ENCODE measurements around the gene ZNF417. TPM values are rescaled to one million over a fixed set of nuclear protein-coding genes. Genes with fewer than 3 reads are reported as not detected.
A peak's percentile ranks its signal among the peaks of the same experiment; 100 is the strongest.

ZNF417 gene
- polyA plus RNA-seq, 1 donor (not counting 4 experiments of a cell fraction or from before 2014, with no cell fraction given) = 5.8 TPM

DNA sequence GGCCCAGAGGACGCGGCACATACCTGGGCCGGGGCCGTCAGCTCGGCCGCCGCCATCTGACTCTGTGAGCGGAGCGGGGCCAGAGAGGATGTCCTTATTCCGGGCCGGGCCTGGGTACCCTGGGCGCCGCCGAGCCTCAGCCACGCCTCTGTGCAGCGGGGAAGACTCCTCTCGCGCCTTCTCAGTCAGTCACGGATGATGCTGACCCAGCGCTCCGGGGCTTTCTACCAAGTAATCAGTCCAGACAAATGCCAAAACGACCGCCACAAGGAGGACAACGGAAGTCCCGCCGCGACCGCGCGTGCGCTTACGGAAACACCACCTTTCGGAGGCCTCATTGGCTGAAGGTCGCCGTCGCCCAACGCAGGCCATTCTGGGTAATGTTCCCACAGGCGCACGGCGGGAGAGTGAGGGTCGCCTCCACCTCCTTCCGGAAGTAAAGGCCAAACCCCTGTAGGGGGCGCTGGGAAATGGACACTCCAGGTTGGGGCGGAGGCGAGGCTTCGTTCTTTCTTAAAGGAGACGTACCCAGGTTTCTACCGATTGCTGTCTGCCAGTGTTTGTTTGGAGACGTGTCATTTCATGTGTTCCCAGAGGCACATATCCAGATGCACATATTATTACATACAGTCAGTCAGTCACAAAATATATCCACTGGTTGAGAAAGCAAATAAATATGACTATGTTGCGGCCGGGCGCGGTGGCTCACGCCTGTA lies 31.2 kb upstream of the ZNF417 start, which contains the start of gene ZNF256:
Gene ZNF256, minus strand, starts transcription at position 288 of the 716 bp plus-strand sequence. Its CDS starts 232 bp downstream, at position 56.
- peaks cover 5 to 16% of the 10 kb centered on the region in 2 experiments for H3K36me3 ChIP-seq (ENCODE audit: control insufficient read depth in 2 of 2, extremely low read depth in 1 of 2, insufficient read depth in 2 of 2, low read length in 2 of 2)
- peak within 1 kb of the TSS; percentile 89 for H3K4me2 ChIP-seq (ENCODE audit: control insufficient read depth, extremely low read depth, insufficient read depth, low read depth, low read length)
- FAIRE-seq (peak; percentile 91), DNase-seq (ENCODE audit: low read depth, low spot score) (peak; percentile 82)
- TF ChIP-seq EZH2 (IDR thresholded peaks at IDR 0.05; ENCODE audit: low read length) = no peak
- TF ChIP-seq, protein P1, sequence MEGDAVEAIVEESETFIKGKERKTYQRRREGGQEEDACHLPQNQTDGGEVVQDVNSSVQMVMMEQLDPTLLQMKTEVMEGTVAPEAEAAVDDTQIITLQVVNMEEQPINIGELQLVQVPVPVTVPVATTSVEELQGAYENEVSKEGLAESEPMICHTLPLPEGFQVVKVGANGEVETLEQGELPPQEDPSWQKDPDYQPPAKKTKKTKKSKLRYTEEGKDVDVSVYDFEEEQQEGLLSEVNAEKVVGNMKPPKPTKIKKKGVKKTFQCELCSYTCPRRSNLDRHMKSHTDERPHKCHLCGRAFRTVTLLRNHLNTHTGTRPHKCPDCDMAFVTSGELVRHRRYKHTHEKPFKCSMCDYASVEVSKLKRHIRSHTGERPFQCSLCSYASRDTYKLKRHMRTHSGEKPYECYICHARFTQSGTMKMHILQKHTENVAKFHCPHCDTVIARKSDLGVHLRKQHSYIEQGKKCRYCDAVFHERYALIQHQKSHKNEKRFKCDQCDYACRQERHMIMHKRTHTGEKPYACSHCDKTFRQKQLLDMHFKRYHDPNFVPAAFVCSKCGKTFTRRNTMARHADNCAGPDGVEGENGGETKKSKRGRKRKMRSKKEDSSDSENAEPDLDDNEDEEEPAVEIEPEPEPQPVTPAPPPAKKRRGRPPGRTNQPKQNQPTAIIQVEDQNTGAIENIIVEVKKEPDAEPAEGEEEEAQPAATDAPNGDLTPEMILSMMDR (optimal IDR thresholded peaks at IDR 0.05 in 1 of 3, IDR thresholded peaks at IDR 0.05 in 1 of 3, conservative IDR thresholded peaks at IDR 0.05 in 1 of 3; ENCODE audit: extremely low read depth in 1 of 3, insufficient read depth in 2 of 3, low read length in 3 of 3) = peak; percentile 56 to 71 (median 68)
- H2AFZ ChIP-seq (ENCODE audit: control insufficient read depth, low read length) = peak within 1 kb of the TSS; percentile 84
- H3K4me3 ChIP-seq (ENCODE audit: control insufficient read depth in 2 of 3, extremely low read depth in 1 of 3, insufficient read depth in 2 of 3, low read depth in 1 of 3, low read length in 3 of 3) = peak within 1 kb of the TSS; percentile 82 to 90 (median 87)
- no peaks in the 10 kb centered on the region for H4K20me1 ChIP-seq (ENCODE audit: control insufficient read depth, extremely low read depth, insufficient read depth, low read length)
- H3K79me2 ChIP-seq (ENCODE audit: control insufficient read depth, insufficient read depth, low read length) = peaks cover 45% of the 10 kb centered on the region
- dilution Hi-C loops (cut with MboI; ENCODE audit: extremely low pct_ligation_motif_present, low sequenced_read_pairs) = no loop called here
- H3K27me3 ChIP-seq (ENCODE audit: control insufficient read depth, extremely low read depth, insufficient read depth, low read length) = no peaks in the 10 kb centered on the region
- peaks cover 10% of the 10 kb centered on the region for H3K4me1 ChIP-seq (ENCODE audit: control insufficient read depth, extremely low read depth, insufficient read depth, low read length)
- peaks cover 2% of the 10 kb centered on the region for H3K9me3 ChIP-seq (ENCODE audit: control insufficient read depth, low read depth, low read length)
- H3K9me1 ChIP-seq (ENCODE audit: control insufficient read depth, extremely low read depth, insufficient read depth, low read length) = no peaks in the 10 kb centered on the region
- H3K27ac ChIP-seq (ENCODE audit: control insufficient read depth, insufficient read depth, low read length) = peak within 1 kb of the TSS; percentile 66
- peak within 1 kb of the TSS; percentile 86 for H3K9ac ChIP-seq (ENCODE audit: control insufficient read depth, extremely low read depth, insufficient read depth, low read length)

DNA sequence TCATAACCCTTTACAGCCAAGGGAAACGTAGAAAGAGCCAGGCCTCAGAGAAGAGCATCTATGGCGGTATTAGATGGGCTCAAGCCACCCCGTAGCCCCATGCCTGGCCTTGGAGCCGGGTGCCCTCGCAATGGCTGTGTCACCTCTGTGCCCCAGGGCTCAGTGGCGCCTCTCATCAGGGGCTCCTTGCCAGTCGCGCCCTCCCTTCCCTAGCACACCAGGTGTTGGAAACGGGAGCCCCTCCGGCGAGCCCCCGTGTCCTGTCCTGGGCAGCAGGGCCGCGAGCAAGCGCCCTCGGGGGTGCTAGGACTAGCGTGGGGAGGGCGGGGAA lies 30.7 kb upstream of the ZNF417 start:
- peak overlapping the region; percentile 82 to 90 (median 87) for H3K4me3 ChIP-seq (ENCODE audit: control insufficient read depth in 2 of 3, extremely low read depth in 1 of 3, insufficient read depth in 2 of 3, low read depth in 1 of 3, low read length in 3 of 3)
- peaks cover 5% of the 10 kb centered on the region for H3K9me3 ChIP-seq (ENCODE audit: control insufficient read depth, low read depth, low read length)
- H2AFZ ChIP-seq (ENCODE audit: control insufficient read depth, low read length) = peak overlapping the region; percentile 84
- peak overlapping the region; percentile 89 for H3K4me2 ChIP-seq (ENCODE audit: control insufficient read depth, extremely low read depth, insufficient read depth, low read depth, low read length)
- H4K20me1 ChIP-seq (ENCODE audit: control insufficient read depth, extremely low read depth, insufficient read depth, low read length) = no peaks in the 10 kb centered on the region
- peaks cover 9 to 21% of the 10 kb centered on the region in 2 experiments for H3K36me3 ChIP-seq (ENCODE audit: control insufficient read depth in 2 of 2, extremely low read depth in 1 of 2, insufficient read depth in 2 of 2, low read length in 2 of 2)
- H3K27ac ChIP-seq (ENCODE audit: control insufficient read depth, insufficient read depth, low read length) = peak overlapping the region; percentile 66
- FAIRE-seq (no peak), DNase-seq (ENCODE audit: low read depth, low spot score) (no peak)
- H3K9me1 ChIP-seq (ENCODE audit: control insufficient read depth, extremely low read depth, insufficient read depth, low read length) = no peaks in the 10 kb centered on the region
- peaks cover 45% of the 10 kb centered on the region for H3K79me2 ChIP-seq (ENCODE audit: control insufficient read depth, insufficient read depth, low read length)
- peak overlapping the region; percentile 86 for H3K9ac ChIP-seq (ENCODE audit: control insufficient read depth, extremely low read depth, insufficient read depth, low read length)
- TF ChIP-seq, protein P1 (optimal IDR thresholded peaks at IDR 0.05 in 1 of 3, IDR thresholded peaks at IDR 0.05 in 1 of 3, conservative IDR thresholded peaks at IDR 0.05 in 1 of 3; ENCODE audit: extremely low read depth in 1 of 3, insufficient read depth in 2 of 3, low read length in 3 of 3) = no peak
- TF ChIP-seq EZH2 (IDR thresholded peaks at IDR 0.05; ENCODE audit: low read length) = no peak
- H3K27me3 ChIP-seq (ENCODE audit: control insufficient read depth, extremely low read depth, insufficient read depth, low read length) = no peaks in the 10 kb centered on the region
- H3K4me1 ChIP-seq (ENCODE audit: control insufficient read depth, extremely low read depth, insufficient read depth, low read length) = peaks cover 10% of the 10 kb centered on the region
- dilution Hi-C loops (cut with MboI; ENCODE audit: extremely low pct_ligation_motif_present, low sequenced_read_pairs) = no loop called here

Measured in keratinocyte (primary cell).